Hippocampal formation (tissue), 2 donors: Measurements from ENCODE around the gene HLCS.

Experiments used
- DNase-seq, 2 donors: peaks; one replicate each; lab custom pipeline; 2025; lab: John Stamatoyannopoulos, UW

HLCS gene

DNA sequence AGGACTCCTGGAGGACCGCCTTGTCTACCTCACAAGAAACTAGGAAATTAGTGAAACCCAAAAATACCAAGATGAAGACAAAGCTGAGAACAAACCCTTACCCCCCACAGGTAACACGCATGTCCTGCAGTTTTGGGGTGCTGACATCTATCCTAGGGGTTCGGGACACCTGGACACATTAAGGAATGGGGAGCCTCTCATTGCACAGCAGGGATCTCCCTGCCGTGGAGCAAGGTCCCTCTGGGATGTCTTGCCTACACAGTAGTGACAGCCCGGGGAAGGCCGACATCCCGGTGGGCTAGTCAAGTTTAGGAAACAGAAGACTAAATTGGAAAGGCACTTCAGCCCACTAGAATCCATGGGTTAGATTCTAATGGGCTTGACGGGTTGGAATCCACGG lies 223.0 kb downstream of the HLCS start:
- DNase-seq, result no peak

DNA sequence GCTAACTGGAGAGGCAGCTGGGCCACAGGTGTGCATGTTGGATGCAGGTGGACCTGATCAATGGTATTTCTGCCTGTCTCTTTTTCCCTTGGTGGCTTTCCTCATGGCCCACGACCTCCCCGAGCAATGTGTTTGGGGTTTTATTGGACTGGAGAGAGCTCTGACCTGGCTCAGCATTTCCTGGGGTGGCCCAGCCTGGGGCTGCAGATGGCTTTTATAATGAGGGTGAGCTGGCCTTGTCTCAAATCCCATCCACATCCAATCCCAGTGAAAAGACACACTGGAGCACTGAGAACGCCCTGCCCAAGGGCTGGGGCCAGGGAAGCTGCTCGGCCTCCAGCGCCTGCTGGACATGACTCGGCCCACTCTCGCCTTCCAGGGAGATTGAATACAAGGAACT lies 223.5 kb downstream of the HLCS start:
- no peak for DNase-seq

DNA sequence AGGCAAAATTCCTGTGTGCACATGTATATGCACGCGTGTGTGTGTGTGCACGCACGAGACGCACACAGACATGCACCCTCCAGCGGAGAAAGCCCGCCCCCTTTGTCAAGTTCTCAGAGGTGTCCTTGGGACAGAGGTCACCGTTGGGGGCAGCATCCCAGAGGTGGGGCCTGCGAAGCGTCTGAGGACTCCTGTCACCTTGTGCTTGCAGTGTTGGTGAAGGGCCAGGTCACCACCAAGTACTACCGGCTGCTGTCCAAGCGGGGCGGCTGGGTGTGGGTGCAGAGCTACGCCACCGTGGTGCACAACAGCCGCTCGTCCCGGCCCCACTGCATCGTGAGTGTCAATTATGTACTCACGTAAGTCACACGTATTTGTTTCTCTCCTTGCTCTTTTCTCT lies 225.0 kb downstream of the HLCS start:
- DNase-seq, result no peak

DNA sequence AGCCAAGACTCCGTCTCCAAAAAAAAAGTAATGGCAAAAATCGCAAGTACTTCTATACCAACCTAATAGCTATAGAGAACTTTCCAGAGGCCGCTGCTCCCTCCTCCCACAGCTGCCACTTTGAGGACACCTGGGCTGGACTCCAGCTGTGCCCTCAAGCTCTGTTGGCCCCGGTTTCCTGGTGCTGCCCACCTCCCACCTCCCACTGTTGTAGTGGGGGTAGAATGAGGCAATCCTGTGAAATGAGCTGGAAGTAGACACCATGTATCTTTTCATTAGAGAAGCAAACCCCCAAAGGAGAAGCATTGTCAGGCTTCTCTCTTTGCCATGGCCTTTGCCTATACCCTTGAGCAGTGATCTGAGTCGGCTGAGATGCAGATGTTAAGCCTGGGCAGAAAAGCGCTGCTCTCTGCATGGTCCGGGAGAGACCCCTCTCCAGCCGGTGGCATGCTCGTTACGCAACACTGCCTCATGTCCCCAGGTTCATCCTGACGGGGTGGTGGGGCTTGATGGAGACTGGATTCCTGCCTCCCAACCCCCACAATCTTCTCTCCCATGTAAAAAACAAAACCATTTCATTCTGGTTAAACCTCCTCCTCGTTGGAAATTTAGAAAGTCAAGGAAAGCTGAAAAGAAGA lies 227.9 kb downstream of the HLCS start:
- DNase-seq, result no peak

DNA sequence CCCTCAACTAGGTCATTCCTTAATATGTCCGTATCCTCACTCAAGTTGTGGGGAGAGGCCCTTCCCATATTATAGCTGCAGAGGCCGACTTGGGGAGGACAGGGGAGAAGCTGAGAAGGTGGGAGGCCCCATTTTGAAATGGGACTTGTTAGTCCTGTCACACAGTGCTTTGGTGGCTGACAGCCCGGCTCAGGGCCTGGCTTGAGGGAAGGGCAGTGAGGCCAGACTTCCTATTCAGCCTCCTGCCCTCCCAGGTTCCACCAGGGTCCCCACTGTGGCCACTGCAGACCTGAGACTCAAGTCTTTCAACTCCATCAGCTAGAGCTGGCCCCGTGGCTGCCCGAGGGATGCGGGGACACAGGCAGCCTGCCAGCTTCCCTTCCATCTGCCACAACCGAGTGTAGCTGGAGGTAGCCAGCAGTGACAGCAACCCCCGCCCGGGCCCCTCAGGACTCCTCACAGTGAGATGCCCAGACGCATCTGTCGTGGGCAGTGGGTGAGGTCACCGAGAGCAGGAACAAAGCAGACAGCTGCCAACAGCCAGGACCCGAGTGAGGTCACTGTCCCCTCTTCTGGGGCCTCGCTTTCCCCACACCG lies 230.6 kb downstream of the HLCS start:
- DNase-seq, result no peak

DNA sequence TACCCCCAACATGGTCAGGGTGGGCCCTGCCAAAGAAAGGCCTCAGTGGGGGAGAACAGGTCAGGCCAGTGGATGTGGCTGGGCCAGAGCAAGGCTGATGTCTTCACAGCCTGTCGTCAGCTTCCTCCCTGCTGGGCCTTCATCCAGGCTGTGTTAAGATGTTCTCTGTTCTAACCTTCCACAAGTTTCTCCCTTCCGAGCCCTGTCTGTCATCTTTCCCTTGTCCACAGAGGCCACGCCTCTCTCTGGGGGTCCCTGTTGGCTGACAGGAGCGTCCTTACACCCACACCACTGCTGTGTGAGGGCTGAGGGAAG lies 231.3 kb downstream of the HLCS start:
- no peak for DNase-seq

DNA sequence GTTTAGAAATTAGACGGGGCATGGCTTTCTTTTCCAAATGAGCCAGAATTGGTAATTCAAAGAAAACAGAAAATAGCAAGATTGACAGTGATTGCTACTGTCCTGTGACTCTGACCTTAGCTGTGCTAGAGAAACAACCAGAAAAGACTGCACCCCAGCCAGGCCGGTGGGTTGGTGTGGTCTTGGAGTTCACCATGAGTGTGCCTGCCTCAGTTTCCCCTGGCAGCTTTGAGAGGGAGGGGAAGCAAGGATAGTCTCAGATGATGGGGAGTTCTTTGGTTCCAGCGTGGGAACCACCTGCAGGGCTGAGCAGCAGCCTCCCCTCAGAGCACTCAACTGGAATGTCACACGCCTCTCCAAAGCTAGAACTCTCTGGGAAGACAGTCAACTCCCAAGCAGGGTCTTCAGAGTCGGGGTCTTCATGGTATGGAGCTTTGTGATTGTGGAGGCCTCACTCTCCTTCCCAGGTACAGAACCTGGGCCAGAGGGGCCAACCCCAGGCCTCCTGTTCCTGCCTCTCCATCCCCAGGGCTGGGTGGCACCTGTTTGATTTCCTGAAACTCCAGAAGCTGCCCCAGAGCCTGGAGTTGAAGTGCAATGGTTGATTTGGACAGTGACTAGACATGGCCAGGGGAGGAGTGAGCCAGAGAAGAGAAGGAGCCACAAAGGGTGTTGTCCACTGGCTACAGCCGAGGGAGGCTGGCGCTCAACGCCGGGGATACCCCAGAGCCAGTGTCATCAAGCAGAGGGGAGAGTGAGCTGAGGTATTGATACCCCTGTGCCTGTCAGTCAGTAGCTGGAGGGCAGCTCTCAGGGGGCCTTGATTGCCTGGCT lies 231.9 kb downstream of the HLCS start:
- DNase-seq, result no peak

DNA sequence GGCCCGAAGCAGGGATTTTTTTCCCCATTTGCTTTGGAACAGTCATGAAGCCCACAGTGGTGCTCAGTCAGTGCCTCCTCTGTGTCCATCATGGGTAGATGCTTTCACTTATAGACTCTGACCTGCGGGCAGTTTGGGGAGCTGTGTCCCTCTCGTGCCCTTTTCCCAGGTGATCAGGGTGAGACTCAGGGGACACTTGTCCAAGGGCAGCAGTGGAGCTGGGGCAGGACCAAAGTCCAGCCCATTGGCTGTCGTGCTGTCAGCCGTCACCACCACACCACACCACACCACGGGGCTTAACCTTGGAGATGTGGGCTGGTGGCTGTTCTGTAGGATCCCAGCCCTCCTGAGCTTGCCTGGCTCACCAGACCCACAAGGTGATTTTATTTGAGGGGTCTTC lies 232.6 kb downstream of the HLCS start:
- DNase-seq, result no peak

DNA sequence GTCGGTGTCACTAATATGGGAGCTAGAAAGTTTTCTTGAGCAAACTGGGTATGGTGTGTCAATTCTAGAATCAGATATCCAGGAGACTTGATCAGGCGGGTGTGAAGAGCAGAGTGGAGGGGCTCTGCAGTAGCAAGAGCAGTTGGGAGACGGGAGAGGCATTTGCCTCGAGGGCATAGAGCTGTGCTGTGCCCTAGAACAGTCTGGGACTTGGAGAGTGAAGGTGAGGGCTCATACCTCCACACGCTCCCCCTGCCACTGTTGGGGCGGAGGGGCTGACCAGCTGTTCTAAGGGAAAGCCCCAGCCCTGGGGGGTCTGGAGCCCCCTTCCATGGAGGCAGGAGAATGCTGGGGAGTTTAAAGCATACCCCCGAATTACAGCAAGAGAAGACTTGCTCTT lies 233.7 kb downstream of the HLCS start:
- no peak for DNase-seq

DNA sequence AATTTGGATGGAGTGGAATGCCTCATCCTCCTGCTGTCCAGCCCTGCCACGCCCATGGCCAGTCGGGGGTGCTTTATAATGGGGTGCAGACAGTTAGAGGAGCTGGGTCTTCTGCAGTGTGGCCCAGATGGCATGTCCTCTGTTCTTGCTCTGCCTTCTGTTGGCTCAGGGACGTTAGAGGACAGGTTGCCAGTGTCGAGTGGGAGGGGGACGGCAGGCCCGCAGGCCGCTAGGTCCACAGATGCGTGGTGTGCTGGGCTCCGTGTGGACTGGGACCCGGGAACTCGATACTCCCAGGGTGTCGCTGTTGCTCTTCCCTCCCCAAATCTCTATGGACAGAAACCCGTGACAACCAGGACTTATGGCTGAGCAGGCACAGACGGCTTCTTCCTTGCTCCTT lies 234.3 kb downstream of the HLCS start:
- DNase-seq, result no peak

DNA sequence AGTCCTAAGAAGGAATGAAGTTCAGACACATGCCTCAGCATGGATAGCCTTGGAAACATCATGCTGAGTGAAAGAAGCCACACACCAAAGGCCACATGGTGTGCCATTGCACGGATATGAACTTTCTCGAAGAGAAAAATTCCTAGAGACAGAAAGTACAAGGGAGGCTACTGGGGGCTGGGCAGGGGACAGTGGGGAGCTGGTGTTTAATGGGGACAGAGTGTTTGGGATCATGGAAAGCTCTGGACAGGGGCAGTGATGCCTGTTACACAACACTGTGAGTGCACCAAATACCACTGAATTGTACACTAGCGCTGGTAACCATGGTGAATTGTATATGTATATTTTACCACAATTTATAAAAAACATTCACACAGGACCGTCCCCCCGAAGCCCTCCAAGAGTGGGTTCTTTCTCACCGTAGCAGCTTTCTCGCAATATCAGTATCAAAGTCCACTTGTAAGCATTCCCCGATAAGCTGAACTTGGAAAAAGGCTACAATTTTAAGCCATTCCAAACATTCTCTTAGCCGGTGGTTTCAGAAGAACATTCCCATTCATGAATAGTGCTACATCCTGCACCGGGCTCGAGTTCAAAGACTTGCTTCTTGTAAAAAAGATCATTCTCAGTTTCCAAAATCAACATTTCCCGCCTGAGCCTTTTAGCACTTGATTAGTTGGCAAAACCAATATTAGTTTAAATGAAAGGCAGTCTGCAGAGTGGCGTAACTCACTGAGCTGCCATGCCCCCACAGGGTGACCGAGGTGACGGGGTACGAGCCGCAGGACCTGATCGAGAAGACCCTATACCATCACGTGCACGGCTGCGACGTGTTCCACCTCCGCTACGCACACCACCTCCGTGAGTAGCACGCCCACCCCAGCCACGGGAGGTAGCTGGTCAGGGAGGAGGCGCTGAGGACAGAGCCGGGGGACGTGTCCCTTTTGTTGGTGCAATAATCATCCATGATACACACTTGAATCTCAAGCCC lies 235.9 kb downstream of the HLCS start:
- no peak for DNase-seq

DNA sequence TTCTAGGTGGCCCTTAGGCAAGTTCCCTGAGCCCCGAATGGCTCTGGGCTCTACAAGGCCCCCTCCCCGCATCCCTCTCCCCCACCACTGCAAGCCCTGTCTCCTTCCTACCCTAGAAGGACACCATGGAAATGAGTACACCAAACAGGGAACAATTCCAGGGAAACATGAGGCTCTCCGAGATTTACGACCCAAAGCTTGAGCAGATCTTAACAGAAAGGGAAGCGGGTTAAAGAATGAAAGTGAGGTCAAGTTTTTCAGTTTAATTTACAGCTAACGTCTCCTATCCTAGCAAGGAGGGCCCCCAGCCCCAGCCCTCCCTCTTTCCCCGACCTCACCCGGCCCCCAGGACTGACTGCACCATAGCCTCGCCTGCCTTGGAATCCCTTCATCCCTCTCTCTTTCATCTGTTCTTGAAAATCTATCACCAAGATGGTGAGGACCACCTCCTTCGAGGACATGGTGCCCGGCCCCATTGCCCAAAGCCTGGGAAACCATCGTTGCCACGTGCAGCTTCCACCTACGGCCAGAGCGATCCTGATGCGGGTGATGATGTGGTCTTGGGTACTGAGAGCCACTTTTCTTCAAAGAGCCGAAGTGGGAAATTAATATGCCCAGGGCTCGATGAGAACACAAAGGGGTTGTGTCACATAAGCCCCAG lies 237.0 kb downstream of the HLCS start:
- no peak for DNase-seq

DNA sequence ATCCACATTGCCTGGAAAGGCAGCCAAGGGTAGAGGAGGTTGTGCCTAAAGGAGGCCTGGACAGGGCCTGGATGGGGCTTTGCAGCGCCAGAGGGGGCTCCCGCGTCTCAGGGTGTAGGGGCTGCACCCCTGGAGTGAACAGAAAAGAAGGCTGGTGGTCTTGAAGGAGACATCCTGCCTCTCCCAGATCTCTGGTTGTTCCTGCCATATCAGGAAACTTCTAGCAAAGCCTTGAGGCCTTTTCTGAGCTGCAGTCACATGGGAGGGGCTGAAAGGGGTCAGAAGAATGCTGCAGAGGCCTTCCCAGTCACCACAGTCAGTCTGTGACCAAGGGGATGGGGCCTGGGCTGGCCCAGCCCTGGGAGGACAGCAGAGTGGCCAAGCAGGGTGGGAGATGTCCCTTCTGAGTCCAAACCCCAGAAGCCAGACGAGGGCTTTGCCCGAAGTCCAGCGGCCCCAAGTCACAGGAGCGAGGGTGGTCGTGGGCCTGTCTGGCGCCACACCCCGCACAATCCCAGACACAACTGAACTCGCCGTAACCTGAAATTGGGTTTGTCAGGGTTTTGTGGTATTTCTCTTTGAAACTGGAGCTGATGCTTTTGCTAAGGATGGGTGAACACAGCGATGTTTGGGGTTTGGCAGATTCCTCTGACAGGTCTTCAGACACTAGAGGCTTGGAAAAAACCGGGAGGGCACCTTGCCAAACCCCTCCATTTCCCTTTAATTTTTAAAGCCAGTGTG lies 237.9 kb downstream of the HLCS start:
- DNase-seq, result no peak

DNA sequence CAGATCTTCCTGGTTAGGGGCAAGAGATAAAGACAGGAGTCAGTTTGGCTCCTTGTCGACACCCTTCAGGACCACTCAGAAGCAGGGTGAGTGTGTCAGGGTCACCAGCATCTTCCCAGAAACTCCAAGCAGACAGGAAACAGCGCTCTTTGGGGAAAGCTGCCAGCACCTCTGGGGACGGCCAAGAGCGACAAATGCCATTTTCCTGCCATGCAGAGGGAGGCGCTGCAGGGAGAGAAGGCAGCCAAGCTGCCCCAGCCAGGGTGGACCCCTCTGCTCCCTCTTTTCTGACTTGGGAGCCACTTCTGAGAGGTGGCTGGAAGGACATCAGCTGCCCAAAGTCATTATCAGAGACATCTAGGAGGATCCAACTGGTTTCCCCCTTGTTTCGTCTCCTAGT lies 238.6 kb downstream of the HLCS start:
- DNase-seq, result no peak

DNA sequence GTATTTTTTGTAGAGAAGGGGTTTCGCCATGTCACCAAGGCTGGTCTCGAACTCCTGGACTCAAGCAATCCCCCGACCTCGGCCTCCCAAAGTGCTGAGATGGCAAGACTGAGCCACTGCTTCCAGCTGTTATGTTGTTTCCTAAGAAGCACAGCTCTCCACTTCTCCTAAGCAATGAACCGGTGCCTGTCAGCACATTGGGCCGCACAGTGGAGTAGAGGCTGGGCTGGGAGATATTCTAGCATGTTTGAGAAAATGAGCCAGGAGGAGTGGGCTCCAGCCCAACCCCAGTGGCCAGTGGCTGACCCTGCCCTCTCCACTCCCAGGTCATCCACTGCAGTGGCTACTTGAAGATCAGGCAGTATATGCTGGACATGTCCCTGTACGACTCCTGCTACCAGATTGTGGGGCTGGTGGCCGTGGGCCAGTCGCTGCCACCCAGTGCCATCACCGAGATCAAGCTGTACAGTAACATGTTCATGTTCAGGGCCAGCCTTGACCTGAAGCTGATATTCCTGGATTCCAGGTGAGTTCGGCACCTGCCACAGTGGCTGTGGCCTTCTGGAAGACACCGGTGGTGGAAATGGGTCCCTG lies 240.6 kb downstream of the HLCS start:
- no peak for DNase-seq

DNA sequence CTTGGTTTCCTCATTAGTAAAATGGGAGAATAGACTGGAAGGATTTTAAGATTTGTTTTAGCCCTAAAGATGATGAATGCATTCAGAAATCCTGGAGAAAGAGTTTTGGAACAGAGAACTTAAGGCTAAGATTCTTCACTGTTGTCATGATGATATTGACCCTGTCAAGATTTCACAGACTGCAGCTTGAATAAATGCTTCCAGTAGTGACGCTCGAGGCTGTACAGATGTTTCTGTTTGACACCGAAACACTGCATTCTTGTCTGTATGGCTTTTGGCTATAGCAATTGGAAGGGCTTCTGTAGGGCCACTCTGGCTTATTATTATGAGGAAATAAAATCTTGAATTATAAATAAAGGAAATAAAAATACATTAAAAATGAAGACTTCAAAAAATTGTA lies 241.8 kb downstream of the HLCS start:
- no peak for DNase-seq

DNA sequence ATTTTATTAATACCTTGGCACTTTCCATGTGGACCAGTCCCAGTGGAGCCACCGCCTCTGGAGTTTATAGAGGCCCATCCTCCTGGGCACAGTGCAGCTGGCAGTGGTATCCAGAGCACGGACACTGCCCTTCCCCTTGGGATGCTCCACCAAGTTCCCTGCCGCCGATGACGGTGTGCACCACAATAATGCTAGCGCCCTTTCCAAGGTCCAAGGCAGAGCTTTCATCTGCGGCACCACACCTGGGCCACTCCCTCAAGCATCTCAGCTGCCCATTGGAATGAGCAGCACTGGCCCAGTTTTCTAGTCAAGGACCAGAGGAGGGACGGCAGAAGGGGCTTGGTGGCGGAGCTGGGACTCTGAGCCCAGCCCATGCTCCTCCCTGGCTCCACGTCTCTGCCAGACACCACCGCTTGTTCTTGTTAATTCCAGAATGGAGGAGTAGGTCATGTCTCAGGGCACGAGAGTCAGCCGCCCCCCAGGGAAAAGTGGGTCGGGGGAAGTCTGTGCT lies 243.0 kb downstream of the HLCS start:
- no peak for DNase-seq

DNA sequence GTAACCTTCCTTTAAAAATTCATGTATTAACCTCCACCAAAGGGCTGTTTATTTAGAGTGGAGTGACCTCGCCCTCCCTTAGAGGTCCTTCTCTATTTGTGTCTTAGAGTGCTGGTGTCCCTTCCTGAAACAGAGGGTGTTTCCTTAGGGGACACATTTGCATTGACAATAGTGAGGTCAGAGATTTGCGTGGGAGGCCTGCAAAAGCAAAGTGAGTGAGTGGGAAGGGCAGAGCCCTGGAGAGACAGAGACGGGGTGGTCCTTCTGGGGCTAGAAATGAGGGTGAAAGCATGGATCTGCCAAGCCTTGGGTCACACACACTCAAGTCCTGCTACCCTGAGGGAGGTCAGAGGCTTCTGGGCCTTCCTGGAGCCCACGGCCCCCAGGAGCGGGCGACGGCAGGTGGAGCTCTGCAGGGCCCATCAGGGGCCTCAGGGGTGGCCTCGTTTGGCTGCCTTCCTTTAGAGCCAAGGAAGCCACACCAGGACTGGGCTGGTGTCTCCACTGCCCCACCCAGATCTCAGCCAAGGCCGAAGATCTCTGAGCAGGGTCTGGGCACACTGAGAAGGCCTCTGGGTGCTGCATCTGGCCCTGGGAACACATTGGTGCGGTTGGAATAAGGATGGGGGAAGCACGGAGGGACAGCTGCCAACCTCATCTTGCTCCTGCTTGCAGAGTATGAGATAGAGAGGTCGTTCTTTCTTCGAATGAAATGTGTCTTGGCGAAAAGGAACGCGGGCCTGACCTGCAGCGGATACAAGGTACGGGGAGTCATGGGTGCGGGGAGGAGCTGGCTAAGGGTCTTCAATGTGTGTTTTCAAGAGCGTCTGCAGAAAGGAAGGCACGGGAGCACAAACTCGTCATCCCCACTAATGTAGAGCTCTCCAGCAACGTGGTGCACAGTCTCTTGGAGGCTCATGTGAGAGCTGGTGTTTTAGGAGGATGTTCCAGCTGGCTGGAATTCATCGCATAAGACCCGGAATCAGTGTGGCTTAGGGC lies 243.8 kb downstream of the HLCS start:
- no peak for DNase-seq

DNA sequence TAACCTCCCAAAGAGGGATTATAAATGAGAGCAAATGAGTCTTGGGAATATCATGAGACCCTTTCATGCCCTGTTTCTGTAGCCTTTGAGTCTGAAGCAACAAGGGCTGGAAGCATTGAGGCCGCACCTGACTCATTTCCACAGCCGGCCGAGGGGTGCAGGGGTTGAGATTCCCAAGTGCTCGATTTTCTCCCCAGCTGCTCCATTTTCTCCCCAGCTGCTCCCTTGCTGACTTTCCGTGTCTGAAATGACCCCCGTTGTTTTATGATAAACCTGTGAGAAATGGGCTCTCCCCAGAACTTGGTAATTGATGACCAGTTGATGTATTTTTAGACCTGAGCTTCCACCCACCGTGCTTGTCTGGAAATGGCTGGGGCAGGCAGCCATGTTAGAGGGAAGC lies 244.7 kb downstream of the HLCS start:
- DNase-seq, result no peak
